Activated naive CD4-positive, alpha-beta T cell (primary cell): ENCODE measurements around the gene HDAC6.

Experiments
- DNase-seq, 4 experiments: peaks; one replicate each; lab custom pipeline; 2025; lab: John Stamatoyannopoulos, UW

The HDAC6 gene

DNA sequence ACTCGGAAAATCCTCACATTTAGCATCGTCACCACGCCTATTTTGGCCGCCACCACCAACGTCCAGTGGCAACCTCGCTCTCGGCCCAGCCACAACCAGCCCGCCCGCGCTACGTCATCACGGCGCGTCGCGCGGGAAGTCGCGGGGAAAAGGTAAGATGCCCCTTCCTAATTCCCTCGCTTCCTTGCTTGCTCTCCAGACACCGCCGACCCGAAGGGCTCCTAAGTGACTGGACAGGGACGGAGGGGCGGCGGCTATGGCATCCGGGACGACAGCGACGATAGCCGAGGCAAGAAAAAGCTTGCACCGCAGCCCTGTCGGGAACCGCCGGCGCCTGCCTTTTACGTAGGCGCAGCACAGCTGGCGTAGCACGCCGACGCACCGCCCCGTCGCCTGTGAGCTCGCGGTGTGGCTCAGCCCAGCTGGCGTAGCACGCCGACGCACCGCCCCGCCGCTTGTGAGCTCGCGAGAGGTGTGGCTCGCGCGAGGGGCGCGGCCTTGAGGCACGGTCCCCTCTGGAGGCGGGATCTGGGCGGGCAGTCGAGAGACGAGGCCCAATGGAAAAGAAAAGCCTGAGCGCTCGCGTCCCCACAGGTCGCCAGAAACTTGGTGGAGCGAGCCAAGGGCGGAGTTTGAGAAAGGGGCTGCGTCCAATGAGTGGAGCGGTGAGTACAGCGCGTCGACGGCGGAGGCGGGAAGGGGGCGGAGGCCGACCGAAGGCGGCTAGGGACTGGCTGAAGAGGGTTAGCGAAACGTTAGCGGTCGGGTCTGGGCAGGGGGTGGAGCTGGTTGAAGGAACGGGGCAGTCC is at the start of gene HDAC6:
TSS of gene HDAC6 (plus strand) at position 788 of the 809 bp plus-strand sequence. CDS start 626 bp downstream, outside the sequence.
- peak; percentile 80 to 94 (median 88) for DNase-seq

DNA sequence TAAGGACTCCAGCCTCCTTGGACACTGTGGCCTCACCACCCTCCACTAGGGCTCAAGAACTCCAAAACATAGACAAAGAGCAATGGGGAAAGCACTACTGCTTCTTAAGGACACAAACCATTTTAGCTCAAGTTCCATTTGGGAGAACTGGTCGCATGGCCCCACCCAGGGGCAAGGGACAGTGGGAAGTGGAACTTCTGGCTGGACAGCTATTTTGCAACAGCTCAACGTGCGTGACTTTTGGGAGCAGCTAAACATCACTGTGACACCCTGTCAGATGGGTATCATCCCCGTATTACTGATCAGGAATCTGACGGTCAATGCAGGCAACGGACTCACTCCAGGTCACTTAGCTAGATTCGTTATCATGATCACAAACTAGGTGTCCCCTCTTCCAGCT is 49.4 kb upstream of the HDAC6 start:
- DNase-seq, result no peak

DNA sequence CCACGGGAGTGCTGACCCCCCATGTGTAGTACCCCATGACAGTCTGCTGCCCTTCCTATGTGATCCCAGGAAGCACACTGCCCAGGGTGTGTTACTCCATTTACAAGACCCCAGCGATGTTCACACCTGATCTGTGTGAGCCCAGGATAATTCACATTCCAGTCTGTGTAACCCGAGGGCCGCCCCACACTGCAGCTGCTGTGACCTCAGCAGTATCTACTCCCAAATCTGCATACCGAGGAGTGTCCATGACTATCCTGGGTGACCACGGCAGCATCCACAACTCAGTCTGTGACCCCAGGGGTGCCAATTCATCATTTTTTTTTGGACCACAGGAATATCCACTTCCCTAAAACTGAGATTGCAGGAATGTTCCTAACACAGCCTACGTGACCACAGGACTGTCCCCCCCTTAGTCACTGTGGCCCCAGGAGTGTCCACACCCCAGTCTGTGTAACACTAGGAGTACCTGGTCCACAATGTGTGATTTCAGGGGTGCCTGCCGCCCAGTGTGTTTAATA is 48.1 kb upstream of the HDAC6 start:
- DNase-seq, result no peak

DNA sequence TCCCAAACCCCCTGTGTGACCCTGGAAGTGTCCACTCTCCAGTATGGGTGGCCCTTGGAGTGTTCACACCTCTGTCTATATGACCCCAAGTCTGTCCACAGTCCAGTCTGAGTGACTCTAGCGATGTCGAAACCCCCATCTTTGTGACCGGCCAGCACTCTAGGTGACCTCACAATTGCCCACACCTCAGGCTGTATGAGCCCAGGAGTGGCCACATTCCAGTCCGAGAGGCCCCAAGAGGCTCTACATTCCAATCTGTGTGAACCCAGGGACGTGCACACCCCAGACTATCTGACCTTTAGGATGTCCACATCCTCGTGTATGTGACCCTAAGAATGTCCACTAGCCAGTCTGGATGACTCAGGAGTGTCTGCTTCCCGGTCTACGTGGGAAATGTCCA is 47.6 kb upstream of the HDAC6 start:
- DNase-seq, result no peak

DNA sequence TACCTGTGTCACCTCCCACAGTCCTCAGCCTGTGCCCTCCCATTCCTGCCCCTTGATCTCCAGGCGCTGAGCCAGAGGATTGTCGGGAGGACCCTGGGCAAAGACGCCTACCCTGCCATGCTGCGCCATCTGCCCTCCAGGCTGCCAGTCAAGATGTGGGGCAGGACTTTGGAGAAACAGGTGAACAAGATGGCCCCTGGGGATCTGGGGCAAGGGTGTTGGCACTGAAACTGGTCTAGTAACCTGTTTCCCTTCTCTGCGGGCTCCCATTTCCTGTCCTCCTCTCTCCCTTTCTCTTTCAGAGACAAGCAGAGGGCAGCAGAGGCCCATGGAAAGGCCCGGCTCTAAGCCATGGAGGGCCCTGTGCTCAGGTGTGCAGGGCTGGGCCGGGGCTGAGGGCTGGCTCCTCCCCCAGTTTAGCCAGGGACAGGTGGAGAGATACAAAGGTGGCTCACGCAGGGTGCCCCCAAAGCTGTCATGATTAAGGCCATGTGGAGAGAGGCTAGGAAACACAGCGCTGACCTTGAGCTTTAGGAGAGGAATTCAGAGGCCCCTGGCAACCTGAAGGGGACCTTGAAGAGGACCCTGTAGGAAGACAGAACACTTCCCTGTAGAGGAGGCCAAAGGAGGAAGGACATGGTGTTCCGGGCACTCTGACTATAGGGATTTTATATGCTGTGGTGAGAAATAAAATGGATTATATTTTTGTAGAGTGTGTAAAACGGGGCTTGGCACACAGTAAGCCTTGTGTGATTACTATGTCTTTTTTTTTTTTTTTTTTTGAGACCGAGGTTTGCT is 40.0 kb upstream of the HDAC6 start, which contains the start of gene GLOD5:
TSS of gene GLOD5 (plus strand) at position 74 of the 798 bp plus-strand sequence. CDS start at position 118, 44 bp downstream.
- DNase-seq, result no peak

DNA sequence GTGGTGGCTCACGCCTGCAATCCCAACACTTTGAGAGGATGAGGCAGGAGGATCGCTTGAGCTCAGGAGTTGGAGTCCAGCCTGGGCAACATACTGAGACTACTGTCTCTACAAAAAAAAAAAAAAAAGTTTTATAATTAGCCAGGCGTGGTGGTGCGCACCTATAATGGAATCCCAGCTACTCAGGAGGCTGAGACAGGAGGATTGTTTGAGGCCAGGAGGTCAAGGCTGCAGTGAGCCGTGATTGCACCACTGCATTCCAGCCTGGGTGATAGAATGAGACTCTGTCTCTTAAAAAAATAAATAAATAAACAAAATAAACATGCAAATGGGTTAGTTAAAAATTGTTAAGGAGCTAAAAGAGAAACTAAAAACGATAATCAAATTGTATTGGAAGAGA is 32.6 kb upstream of the HDAC6 start:
- no peak for DNase-seq

DNA sequence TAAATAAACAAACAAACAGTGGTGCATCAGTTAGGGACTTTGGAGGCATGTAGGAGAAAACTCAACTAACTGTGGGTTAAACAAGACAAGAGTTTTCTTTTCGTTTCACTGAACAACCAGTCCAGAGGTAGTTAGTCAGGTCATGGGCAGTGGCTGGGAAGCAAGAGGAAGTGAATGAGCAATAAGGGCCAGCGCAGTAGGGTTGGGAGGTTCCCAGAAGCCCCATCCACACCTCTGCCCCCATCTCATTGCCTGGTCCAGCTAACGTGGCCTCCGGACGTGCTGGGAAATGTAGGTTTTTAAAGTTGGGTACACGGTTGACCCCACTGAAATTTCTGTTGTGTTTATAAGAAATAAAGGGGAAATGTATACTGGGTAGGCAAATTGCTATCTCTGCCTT is 31.6 kb upstream of the HDAC6 start:
- no peak for DNase-seq

DNA sequence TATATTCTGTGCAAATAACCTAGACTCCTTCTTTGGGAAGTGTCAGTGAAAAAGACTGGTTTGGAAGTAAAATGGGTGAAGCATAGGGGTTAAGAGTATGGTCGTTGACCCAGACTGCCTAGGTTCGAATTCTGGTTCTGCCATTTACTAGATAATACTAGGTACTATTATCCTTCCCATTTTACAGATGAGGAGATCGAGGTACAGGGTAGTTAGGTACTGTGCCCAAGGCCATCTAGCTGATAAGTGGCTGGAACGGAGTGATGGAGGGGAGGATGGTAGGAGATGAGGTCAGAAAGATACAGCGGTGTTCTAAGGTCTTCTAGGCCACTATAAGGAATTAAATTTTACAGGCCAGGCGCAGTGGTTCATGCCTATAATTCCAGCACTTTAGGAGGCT is 29.3 kb upstream of the HDAC6 start:
- no peak for DNase-seq

DNA sequence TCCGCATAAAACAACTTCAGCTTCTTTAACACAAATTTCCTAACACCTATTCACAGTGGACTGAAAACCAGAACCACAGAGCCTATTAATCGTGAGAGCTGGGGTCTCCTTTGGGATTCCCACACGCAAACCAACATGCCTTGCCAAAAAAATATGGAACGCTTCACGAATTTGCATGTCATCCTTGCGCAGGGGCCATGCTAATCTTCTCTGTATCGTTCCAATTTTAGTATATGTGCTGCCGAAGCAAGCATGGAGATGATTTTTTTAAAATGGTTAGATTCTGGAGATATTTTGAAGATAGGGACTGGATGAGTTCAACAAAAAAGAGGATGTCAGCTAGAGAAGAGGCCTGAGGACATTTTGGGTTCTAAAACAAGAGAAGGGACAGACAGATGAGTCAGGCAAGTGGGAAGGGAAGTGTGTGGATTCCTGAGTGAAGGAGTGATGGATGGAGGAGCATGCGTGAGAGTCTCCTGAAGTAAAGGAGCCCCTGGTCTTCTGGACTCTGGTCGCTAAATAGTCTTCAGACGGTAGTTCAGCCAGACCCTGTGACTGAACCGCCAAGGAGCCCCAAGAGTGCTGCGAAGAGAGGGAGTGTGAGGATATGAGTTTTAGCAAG is 24.9 kb upstream of the HDAC6 start:
- DNase-seq, result no peak

DNA sequence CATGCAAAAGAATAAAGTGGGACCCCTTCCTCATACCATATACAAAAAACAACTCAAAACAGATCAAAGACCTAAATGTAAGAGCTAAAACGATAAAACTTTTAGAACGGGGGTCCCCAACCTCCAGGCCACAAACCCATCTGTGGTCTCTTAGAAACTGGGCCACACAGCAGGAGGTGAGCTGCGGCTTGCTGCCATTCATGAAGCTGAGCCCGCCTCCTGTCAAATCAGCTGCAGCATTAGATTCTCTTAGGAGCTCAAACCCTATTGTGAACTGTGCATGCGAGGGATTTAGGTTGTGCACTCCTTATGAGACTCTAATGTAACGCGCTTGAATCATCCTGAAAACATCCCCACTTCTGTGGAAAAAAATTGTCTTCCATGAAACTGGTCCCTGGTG is 22.5 kb upstream of the HDAC6 start:
- DNase-seq, result no peak

DNA sequence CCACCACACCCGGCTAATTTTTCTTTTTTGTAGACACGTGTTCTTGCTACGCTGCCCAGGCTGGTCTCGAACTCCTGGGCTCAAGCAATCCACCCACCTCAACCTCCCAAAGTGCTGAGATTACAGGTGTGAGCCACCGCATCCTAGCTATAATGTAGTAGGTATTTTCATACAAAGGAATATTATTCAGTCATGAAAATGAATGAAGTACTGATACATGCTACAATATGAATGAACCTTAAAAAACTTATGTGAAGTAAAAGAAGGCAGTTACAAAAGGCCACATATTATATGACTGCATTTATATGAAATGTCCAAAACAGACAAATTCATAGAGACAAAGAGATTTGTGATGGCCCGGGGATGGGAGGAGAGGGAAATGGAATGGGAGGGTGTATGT is 20.2 kb upstream of the HDAC6 start:
- no peak for DNase-seq

DNA sequence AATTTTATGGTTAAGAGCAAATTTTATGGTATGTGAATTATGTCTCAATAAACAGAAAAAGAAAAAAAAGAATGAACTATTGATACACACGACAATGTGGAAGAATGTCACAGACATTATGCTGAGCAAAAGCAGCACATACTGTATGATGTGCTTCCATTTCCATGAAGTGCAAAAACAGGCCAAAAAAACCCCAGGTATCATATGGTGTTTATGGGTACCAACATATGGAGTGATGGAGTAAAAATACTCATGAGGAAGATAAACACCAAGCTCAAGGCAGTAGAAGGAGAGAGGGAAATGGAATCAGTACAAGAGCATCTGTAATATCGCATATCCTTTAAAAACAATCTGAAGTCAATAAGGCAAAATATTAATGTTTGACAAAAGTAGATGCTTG is 19.7 kb upstream of the HDAC6 start:
- DNase-seq, result no peak

DNA sequence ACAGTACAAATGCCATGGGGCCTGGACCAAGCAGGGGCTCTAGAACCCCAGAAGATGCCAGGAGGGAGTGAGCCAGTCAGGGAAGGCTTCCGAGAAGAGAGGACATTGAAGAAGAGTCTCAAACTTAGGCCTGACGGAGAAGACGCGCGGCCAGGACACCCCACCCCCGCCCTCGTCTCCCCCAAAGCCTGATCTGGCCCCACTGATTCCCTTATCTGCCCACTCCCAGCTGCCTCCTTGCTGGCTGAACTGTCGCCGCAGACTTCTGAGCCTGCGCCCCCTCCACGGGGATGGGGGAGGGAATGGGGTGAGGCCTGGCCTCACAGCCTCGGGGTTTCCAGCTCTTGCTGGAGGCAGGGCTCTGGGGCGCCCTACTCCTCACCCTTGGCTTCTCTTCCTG is 19.1 kb upstream of the HDAC6 start:
- DNase-seq, result no peak

DNA sequence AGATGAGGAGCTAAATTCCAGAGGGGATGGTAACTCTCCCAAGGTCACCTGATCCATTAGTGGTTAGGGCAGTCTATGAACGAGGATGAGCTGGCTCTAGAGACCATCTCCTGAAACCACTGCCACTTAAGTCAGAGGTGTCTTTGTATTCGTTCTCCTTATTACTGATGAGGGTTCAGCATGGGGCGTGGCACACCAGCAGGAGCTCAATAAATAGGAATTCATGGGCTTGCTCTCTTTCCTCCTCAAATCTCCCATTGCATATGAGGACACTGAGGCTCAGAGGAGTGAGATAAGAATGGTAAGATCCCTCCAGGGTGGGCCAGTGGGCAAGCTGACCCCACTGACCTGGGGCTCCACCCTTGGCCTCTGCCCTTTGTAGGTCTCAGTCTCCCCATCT is 17.1 kb upstream of the HDAC6 start:
- no peak for DNase-seq

DNA sequence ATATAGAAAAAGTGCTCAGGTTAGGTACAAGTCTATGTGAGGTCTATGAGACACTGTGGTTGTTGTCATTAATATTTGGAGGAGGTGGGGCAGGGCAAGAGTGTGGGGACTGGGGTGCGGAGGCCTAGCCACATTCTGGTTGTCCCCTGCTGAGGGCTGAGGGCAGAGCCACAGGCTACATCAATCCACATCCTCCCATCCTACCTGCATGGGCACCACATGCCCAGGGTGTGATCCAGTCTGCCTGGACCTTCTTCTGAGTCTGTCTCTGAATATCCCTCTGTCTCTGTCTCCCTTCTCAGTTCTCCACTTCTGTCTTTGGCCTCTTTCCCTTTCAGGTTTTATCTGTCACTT is 16.7 kb upstream of the HDAC6 start:
- no peak for DNase-seq

DNA sequence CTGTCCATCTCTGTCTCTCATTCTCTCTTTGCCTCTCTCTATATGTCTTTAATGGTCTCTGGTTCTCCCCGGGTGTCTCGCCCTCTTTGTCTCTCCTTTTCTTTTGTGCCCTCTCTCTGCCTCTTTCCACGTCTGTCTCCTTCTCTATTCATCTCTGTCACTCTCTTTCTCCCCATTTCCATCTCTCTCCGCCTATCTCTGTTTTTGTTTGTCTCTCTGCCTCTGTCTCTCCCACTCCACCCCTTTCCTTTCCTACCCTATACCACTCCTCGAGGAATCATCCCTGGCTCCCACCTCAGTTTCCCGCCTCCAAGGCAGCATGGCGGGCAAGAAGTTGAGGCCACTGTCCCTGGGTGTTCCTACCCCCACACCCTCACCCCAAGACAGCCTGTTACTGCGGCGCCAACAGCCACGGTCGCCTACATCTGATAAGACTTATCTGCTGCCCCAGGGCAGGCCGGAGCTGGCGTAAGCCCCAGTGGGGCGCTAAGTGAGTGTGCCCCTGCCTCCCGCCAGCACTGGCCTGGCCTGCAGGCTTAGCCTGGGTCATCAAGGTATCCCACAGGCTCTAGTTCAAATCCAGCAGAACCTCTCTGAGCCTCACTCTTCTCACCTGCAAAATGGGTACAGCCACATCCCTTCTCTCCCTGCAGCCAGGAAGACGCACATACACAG is 16.2 kb upstream of the HDAC6 start:
- no peak for DNase-seq

DNA sequence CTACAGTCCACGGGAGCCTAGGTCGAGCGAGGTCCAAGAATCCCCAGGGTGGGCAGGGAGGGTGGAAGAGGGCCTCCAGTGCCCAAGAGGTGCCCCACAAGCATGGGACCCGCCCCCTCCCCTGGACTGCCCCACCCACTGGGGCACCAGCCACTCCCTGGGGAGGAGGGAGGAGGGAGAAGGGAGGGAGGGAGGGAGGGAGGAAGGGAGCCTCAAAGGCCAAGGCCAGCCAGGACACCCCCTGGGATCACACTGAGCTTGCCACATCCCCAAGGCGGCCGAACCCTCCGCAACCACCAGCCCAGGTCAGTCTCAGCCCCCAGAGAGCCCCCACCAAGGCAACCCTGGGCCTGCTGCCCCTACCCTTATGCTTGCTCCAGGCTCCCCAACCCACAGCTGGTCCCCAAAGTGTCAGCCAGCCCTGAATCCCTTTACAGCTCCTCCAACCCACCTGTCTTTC is 15.5 kb upstream of the HDAC6 start, which contains the start of gene GATA1:
TSS of gene GATA1 (plus strand) at position 250 of the 460 bp plus-strand sequence. CDS start 4,520 bp downstream, outside the sequence.
- DNase-seq, result no peak

DNA sequence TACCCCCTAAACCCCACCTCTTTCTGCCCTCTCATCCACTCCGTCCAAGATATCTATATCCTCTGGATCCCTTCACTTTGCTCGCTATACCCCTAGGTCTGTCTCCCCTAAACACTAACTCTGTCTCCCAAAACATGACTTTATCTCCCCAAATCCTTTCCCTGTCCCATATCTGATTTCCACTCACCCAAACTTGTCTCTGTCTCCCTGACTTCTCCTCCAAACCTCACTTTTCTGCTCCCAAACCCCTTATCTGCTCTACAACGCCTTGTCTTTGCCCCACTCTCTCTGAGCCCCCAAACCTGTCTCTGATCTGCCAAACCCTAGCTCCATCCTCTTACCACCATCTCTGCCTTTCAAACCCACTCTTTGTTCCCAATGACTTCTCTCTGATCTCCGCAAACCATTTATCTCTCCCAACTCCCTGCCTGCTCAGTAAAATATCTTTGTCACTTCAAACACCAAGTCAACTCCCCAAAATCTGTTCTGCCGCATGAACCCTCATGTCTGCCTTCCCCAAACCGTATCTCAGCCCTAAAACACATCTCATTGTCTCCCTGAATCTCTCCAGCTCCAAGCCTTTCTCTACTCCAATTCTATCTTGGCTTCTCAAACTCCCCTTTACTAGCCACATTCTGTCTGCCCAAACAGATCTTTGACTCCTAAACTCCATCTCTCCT is 14.9 kb upstream of the HDAC6 start:
- no peak for DNase-seq

DNA sequence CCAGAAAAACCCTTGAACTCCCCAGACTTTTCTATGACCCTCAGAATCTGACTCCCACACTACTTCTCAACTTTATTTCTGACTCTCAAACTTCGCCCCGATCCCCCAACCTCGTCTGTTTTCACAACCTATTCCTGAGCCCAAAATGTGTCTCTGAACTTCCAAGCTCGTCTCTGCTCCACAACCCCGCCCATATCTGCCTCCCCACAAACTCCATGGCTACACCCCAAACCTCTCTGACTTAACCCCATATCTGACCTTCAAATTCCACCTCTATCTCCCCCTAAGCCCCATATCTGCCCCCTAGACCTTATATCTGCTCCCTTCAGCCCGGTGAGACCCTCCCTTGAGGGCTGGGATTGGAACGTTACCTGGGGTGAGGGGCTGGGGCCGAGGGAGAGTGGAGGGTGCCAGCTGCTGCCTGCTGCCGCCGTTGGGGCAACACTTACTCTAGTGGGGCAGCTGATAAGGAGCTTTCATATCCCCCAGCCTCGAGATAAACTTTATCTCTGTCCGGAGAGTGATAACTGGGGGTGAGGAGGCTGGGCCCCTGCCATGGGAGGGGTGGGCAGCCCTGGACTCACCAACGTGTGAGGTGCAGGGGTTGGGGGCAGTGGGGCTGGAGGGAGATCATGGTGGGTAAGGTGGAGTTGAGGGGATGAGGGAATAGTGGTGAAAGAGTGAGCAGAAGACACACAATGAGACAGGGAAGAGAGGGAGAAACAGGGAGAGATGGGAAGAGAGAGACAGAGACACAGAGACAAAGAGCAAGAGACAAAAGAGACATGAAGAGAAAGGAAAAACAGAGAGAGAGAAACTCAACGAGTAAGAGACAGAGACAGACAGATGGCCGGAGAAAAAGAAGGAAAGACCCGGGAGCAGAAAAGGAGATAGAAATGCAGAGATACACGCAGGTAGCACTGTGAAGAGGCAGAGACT is 14.1 kb upstream of the HDAC6 start:
- DNase-seq, result no peak
